Hindlimb muscle (tissue), 1 donor: ENCODE results near the gene INPP5E. TPM values are rescaled to one million over a fixed set of nuclear protein-coding genes. Genes with fewer than 3 reads are reported as not detected.

Experiments
- DNase-seq: peaks from one replicate; pipeline ENCODE4 v3.0.0-alpha.2; 2013
- polyA plus RNA-seq: library from polyadenylated mRNA; unstranded; fragments of 120-200 nt; gene quantifications from one replicate; pipeline ENCODE4 v1.2.1, GENCODE V29; 2013; ENCODE audit not compliant: insufficient read length

The INPP5E gene
- polyA plus RNA-seq, 1 donor: 13.7 TPM

DNA sequence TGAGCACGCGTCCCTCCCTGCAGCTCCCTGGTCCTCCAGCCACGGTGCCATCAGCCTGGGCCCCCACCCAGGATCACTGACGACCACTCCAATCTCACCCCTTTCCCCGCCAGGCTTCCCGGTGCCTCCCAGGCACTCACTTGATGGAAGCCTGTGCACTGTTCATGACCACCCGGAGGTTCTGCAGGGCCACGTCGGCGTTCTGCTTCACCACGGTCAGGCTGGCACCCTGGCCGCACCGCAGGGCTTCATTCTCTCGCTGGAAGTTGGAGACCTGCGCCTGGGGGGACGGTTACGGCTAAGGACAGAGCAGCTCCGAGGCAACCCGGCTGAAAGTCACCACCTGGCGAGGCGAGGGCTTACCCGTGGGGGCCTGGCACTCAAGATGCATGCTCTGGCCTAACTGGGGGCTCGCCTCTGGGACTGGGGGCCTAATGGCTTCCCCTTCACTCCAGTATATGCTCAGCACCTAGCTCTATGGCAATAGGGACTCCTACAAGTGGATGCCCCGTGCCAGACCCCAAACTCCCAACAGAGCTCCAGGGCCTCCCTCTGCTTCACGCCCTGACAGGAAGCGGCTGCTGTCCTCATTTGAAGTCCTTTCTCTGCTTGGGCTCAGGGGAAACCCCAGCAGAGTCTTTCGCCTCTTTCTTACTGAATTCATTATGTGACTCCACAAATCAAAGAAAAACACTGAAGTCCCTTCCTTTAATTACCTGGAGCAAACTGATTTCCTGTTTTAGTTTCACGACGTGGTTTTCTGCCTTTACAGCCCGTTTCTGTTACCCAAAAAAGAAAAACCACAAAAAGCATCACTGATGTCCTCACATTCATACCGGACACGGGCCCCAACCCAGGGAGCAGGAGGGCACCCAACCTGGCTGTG is 35.5 kb downstream of the INPP5E start:
- no peak for DNase-seq

- no peak for DNase-seq
Observed at GRCh38 chr9:136403538-136403914, 36.1 kb downstream of the INPP5E start.

- DNase-seq: no peak
Observed at GRCh38 chr9:136402067-136402466, 37.6 kb downstream of the INPP5E start.

DNA sequence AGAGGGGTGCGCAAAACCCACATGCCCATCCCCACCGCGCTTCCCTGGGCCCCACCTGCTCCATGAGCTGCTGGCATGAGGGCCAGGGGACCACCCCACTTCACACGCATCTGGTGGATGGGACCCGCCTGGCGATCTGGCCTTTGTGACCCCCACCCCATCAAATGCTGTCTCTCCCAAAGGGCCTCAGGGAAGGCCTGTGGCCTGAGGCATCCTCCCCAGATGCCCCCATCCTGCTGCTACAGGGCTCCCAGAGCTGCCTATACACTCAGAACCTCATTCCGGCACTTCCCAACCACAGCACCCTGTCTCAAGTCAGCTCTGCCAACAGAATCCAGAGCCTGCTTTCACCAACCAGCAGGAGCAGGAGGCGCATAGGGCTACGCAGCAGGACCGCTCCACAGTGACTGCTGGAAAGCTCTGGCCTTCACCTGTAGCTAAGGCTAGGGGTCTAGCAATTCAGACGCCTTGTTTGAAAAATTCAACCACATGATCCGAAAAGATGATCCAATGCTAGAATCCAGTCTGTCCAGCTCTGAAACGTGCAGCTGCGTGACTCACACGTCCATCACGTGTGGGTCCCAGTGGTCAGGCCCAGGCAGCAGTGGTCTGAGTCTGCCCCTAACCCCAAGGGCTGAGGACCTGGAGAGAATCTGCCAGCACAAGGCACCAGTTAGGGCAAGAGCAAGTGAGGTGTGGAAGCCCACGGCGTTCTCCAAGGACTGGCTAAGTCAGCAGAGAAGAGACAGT is 38.3 kb downstream of the INPP5E start:
- DNase-seq: no peak

DNA sequence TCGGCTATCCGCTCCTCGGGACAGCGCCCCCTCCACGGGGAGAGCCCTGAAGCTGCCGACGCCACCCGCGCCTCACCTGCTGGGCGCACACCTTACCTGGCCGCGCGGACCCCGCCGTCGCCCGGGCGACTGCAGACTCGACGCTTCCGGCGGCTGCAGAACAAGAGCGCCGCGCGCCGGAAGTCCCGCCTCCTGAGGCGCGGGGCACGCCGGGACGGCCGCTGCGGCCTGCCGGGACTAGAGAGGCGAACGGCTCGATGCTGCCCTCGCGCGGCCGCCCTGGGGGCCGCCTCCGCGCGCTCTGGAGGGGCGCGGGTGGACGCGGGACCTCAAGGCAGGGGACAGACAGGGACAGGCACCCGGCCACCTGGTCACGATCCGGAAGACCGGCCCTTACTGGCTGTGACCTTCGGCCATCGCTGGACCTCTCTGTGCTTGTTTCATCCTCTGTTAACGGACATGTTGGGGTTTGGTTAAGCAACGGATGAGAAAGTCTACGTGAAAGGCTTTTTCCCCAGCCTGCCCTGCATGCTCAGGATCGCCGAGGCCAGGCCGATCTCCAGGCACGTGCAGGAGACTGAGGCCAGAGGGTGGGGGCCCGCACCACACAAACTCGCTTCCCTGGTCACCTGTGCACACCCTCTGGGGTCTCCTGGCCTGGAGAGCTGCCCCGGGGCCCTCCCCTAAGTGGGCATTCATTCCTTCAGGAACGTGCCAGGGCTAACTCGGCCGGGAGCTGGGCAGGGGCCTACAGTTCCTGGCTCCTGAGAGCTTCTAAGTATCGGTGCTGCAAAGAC is 39.4 kb downstream of the INPP5E start, which contains the start of gene SNAPC4:
TSS of gene SNAPC4 (minus strand) at position 133 of the 797 bp plus-strand sequence. CDS start 1,742 bp downstream, outside the sequence.
- DNase-seq: peak; percentile 91

DNA sequence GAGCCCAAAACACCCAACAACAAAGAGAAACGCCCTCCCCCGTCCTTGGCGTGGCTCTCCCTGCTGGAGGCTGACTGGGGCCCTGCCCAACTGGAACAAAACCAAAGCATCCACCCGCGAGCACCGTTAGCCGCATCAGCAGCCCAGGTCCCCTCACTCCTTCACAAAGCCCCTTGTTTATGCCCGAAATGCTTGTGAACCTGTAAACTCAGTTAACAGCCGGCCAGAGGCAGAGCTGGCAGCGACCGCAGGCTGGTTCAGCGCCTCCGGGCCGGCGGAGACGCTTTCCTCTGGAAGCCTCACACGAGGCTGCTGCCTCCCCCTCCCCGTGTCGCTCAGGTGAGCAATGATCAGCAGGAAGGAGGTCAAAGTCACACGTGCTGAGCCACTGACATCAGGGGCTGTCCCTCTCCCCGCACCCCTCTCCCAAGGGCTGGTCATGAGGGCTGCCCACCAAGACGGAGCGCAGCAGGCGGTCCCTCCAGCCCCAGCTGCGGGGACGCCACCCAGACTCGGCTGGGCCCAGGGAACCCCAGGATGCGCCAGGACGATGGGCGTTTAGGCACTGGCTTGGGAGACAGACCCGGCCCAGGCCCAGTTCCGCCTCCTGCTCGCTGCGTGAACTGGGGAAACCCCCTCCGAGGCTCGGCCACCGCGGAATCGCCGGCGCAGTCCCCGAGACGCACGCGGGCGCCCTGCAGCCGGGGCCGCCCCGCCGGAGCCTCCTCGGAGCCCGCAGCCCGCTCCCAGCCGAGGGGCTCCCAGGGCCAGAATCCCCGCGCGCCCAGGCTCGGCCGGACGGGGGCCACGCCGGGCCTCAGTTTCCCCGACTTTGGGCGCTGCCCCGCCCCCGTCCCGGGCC is 40.2 kb downstream of the INPP5E start:
- DNase-seq: no peak

DNA sequence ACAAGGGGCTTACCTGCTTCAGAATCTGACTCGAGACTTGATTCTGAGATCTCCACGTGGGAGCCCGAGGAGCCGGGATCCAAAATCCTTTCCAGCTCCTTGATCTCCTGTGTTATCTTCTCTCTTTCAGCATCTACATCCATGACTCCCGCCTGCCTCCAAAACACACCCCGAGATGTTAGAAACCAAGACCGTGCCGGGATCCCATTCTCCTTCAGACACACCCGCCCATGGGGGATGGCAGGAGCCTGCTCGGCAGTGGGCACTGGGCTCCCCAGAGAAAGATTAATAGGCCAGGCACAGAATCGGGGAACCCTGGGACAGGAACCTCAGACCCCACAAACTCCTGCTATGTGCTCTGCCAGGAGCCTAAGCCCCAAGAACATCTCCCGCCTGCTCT is 41.4 kb downstream of the INPP5E start:
- DNase-seq: no peak

DNA sequence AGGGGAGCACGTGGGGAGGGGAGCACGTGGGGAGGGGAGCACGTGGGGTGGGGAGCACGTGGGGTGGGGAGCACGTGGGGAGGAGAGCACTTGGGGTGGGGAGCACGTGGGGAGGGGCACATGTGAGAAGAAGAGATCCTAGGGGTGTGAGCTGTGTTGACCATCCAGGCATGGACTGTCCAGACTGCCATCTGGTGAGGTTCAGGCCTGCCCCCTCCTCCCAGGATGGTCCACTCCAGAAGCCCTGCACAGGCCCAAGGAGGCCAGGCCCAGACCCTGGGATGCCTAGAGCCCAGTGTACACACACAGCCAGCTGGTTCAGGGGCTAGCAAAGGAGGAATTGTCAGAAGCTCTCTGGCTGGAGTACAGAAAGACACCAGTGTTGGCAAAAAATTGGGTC is 42.0 kb downstream of the INPP5E start:
- no peak for DNase-seq

GRCh38 chr9:136396219-136396515 is 43.5 kb downstream of the INPP5E start:
- DNase-seq: no peak

DNA sequence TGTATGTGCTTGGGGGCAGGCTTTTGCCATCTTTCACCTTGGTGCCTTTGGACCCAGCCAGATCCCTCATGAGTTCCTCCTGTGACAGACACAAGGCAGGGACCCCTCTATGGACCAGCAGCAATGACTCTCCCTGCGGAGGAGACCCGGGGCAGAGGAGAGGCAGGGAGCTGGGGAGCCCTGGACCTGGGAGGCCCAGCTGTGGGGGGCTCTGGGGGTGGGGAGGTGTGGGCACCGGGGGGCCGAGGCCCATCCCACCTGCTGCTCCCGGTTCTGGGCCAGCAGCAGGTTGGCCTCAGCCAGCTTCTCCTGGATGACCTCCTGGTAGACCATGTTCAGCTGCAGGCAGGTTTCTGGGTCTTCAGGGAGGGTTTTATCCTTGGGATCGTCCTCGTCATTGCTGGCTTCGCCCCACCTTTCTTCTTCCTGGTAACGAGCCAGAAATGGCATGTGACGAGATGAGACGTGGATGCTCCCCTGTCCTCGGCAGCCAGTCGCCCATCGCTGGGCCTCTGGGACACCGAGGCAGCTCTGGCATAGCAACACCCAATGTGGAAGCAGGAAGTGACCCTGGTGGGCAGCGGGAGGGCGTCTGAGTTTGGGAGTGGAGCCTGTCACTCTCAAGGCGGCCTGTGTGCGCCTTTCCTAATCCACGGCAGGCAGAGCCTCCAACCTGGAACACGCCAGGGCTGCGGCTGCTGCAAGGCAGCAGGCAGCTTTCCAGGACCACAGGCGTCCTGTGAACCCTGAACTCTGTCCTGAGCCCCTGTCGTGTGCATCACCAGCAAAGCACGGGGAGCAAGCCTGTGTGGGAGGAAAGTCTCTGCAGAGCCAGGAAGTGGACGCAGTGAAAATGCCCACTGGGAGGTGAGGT is 44.1 kb downstream of the INPP5E start:
- no peak for DNase-seq

DNA sequence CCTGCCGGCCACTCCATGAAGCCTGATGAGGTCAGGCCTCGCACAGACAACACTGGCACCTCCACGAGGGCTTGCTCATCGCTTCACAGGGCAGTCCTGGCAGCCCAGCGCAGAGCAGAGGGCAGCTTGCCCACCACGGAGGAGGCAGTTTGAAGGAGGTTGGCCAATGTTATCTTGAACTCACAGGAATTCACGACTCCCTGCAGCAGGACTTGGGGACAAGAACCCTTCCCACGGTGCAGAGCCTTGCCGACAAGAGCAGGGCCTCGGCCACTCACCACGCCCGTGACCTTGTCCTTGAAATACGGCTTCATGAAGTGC is 44.7 kb downstream of the INPP5E start:
- no peak for DNase-seq

DNA sequence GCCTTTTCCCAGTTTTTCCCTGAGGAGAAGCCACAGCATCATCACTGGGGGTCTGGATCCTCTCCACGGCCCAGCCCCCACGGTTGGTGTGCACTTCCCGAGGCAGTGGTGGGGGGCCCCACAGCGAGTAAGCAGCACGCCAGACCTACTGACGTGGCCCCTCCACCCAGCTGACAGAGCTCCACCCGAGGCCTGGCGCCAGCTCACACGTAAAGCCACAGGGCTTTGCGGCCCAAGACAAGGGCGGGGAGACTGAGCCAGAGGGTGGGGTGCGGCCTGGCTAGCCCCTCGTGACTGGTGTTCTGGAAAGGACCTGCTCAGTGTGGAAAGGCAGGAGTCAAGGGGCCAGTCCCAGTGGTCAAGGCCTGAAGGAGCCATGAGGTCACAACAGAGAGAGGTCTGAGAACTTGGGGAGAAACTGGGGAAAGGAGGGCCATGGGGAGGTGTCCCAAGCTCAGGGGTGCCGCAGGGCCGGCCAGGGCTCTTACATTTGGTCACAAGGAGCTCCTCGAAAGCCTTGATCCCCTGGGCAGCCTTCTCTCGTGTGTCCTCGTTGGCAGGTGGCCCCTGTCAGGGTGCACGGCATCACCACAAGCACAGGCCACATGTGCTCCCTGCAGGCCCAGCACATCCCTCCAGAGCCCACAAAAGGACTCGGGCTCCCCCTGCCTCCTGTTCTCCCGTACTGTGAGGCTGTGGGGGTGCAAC is 45.2 kb downstream of the INPP5E start:
- no peak for DNase-seq

GRCh38 chr9:136393531-136393930 is 46.1 kb downstream of the INPP5E start:
- no peak for DNase-seq

DNA sequence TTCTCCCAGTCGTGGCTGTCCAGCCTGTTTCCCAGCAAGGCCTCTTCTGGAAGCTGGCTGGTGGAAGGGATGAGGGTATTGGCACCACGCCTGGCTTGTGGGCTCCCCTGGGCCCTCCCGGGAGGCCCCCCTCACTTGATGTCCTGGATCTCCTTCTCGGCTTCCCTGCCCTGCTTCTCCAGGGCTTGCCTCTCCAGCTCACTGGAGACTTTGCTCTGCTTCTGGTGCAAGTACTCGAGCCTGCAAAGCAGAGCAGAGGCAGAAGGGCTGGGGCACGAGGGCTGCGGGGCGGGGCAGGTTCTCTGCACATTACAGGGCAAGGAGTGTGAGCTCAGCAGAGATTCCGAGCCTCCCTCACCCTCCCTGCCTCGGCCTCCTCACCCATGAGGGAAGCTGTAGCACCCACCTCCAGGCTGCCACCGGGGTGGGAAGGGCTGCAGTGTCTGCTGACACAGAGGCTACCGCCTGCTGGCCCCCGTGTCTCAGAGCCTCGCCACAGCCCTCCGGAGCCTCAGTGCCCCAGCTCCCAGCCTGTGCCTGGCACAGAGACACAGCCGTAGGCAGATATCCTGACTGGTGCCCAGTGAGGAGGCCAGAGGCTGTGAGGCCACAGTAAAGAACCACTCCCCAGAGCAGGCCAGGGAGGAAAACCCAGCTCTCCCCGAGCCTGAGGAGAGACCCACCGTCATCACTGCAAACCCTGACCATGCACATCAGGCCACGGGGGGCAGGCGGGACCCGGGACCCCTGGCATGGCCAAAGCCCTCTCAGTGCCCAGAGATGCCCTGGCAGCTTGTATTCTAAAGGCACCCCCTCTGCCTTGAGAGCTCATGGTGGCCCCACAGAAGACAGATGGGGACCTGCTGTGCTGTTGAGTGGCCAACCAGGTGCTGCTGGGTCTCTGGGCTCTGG is 46.9 kb downstream of the INPP5E start:
- no peak for DNase-seq

- DNase-seq: no peak
Observed at GRCh38 chr9:136391737-136392537, 47.7 kb downstream of the INPP5E start.

DNA sequence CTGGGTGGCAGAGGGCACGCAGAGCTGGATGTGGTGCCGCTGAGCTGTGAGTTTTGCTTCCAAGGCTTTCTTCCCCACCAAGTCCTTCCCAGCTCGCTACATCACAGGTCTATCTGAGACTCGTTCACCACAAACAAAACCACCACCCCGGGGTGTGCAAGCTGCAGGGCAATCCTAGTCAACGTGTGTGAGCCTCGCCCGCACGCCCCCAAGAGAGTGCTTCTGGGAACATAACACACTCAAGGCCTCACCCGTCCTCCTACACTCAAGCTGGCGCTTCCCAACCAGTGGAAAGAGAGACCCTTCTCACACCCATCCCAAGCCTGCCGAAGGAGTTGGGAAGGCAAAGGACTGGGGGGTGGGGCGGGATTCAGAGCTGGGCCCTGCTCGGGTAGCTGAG is 50.2 kb downstream of the INPP5E start:
- DNase-seq: no peak

- DNase-seq: no peak
Observed at GRCh38 chr9:136387217-136387616, 52.4 kb downstream of the INPP5E start.

DNA sequence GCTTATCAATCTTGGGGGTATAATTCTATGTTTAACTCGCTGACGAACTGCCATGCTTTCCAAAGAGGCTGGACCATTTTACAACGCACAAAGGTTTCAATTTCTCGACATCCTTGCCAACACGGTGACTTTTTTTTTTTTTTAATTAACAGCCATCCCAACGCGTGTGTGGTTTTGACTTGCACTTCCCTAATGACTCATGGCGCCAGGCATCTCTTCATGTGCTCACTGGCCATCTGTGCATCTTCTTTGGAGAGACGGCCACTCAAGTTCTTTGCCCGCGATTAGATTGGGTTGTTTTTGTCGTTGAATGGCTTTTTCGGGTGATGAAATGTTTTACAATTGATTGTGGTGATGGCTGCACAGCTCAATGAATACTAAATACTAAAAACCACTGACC is 53.6 kb downstream of the INPP5E start:
- no peak for DNase-seq

DNA sequence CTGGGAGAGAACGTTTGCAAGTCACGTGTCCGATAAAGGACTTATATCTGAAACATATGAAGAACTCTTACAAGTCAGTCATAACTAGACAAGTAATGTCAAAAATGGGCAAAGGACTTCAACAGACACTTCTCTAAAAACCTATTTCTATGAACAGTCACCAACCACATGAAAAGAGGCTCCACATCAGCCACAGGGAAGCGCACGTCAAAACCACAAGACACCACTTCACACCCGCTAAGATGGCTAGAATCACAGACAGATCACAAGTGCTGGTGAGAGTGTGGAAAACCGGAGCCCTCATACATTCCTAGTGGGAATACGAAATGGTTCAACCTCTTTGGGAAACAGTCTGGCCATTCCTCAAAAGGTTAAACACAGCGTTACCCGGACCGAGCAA is 54.6 kb downstream of the INPP5E start:
- no peak for DNase-seq
